GM18499 (cell line): ENCODE data around the gene NBPF6.
A peak's percentile ranks its signal among the peaks of the same experiment; 100 is the strongest.
"Not testable (repeated sequence)": the region's sequence is repeated elsewhere in the genome, so short reads cannot be mapped to it uniquely, and the experiment has no call there.

Experiments
- ATAC-seq: cut with Tn5 transposase; IDR thresholded peaks from one replicate; pipeline ENCODE4 v1.9.1; 2021; ENCODE audit warnings: moderate number of reproducible peaks; ENCODE audit not compliant: insufficient read depth, unreplicated experiment

The NBPF6 gene

GRCh38 chr1:108450043-108450442 is at the start of gene NBPF6:
NBPF6 (plus strand) TSS chr1:108450343; CDS start chr1:108450602, 259 bp downstream.
- ATAC-seq = not testable (repeated sequence)

- ATAC-seq = not testable (repeated sequence)
Measured at GRCh38 chr1:108411098-108411833, 38.9 kb upstream of the NBPF6 start.

- ATAC-seq = not testable (repeated sequence)
Measured at GRCh38 chr1:108420129-108420528, 30.0 kb upstream of the NBPF6 start.

- not testable (repeated sequence) for ATAC-seq
Measured at GRCh38 chr1:108421061-108421916, 28.9 kb upstream of the NBPF6 start.

- not testable (repeated sequence) for ATAC-seq
Measured at GRCh38 chr1:108426877-108427276, 23.3 kb upstream of the NBPF6 start.

- ATAC-seq = not testable (repeated sequence)
Measured at GRCh38 chr1:108432002-108432401, 18.1 kb upstream of the NBPF6 start.

GRCh38 chr1:108433404-108433803 is 16.7 kb upstream of the NBPF6 start:
- not testable (repeated sequence) for ATAC-seq

- ATAC-seq = peak; percentile 96
Measured at GRCh38 chr1:108438536-108438935, 11.6 kb upstream of the NBPF6 start.

GRCh38 chr1:108454521-108454920 is 4.4 kb downstream of the NBPF6 start:
- ATAC-seq = not testable (repeated sequence)

GRCh38 chr1:108458661-108459060 is 8.5 kb downstream of the NBPF6 start:
- not testable (repeated sequence) for ATAC-seq

GRCh38 chr1:108461758-108462157 is 11.6 kb downstream of the NBPF6 start:
- not testable (repeated sequence) for ATAC-seq

GRCh38 chr1:108463962-108464361 is 13.8 kb downstream of the NBPF6 start:
- not testable (repeated sequence) for ATAC-seq

- ATAC-seq = not testable (repeated sequence)
Measured at GRCh38 chr1:108466166-108466565, 16.0 kb downstream of the NBPF6 start.

GRCh38 chr1:108467155-108467554 is 17.0 kb downstream of the NBPF6 start:
- not testable (repeated sequence) for ATAC-seq

- not testable (repeated sequence) for ATAC-seq
Measured at GRCh38 chr1:108470750-108471149, 20.6 kb downstream of the NBPF6 start.

- not testable (repeated sequence) for ATAC-seq
Measured at GRCh38 chr1:108474516-108474915, 24.4 kb downstream of the NBPF6 start.

GRCh38 chr1:108478429-108479015 is 28.4 kb downstream of the NBPF6 start:
- no peak for ATAC-seq

GRCh38 chr1:108482708-108483107 is 32.6 kb downstream of the NBPF6 start:
- ATAC-seq = no peak

GRCh38 chr1:108485990-108486389 is 35.8 kb downstream of the NBPF6 start:
- ATAC-seq = not testable (repeated sequence)

GRCh38 chr1:108486707-108487106 is 36.6 kb downstream of the NBPF6 start:
- not testable (repeated sequence) for ATAC-seq

- not testable (repeated sequence) for ATAC-seq
Measured at GRCh38 chr1:108495008-108495407, 44.9 kb downstream of the NBPF6 start.
